GM20431 (cell line): ENCODE measurements around the gene MIX23.

Experiments
- in situ Hi-C: fragments of 300-500 bp; cut with MseI, MboI; formaldehyde crosslinking; loops from one replicate; pipeline ENCODE4 v1.15.0; 2020; ENCODE audit warnings: low sequenced_read_pairs; ENCODE audit not compliant: unreplicated experiment

Gene MIX23

GRCh38 chr3:122356402-122356801, 26.6 kb downstream of the MIX23 start:
- in situ Hi-C loops: no loop called here

DNA sequence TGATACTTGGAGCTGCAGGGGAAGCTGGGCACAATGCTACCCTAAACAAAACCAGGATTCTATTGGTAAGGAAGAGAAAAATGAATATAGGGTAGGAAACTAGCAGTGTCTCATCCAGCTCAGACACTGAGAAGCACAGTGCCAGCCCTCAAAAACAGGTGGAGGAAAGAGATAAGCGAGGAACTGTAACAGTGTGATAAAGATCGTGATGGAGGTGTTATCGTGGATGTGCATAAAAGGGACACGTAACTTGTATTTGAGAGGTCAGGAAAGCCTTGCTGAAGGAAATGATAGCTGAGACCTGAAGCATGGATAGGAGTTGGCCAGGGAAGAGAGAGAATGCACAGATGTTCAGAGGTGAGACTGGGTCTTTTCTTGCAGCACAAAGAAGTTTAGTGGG, 27.4 kb downstream of the MIX23 start:
- in situ Hi-C loops: no loop called here

DNA sequence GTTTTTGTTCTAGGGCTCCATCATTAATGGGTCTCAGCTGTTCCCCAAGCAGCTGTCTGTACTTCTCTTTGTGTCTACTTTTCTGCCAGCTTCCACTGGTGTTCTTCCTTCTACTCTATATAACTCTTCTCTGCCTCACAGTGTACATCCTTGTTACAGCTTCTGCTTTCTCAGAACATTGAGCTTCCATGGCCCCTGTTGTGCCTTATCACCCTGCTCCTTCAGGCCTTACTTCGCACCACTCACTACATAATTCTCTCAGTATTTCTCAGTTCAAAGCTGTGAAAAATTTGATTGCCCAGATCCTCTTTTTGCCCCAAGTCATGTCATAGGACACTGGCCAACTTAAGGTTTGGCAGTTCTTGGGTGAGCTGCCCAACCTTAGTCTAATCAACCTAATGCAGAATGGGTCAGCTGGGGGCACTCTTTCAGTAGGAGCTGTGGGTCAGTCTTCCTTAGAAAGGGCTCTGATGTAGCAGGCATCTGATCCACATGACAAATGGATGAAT, 29.1 kb downstream of the MIX23 start:
- in situ Hi-C loops: no loop called here

DNA sequence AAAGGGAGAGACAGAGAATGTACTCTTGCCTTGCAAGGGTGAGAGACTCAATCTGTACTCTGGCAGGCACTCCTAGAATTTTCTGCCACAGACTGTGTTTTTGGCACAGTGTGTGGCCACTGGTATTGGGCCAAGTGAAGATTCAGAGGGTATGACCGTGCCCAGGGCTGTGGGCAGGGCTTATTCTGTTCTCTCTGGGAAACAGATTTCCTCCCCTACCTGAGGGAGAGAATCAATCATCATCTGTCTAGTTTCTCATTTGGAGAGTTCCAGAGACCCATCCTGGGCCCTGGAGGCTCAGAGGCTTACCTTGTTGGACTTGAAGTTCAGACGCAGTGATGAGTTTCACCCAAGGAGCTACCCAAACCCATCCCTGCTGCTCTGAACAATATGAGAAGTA, 29.8 kb downstream of the MIX23 start:
- in situ Hi-C loops: no loop called here

- in situ Hi-C loops: no loop called here
These were observed 31.4 kb downstream of the MIX23 start for GRCh38 chr3:122351612-122352011.

DNA sequence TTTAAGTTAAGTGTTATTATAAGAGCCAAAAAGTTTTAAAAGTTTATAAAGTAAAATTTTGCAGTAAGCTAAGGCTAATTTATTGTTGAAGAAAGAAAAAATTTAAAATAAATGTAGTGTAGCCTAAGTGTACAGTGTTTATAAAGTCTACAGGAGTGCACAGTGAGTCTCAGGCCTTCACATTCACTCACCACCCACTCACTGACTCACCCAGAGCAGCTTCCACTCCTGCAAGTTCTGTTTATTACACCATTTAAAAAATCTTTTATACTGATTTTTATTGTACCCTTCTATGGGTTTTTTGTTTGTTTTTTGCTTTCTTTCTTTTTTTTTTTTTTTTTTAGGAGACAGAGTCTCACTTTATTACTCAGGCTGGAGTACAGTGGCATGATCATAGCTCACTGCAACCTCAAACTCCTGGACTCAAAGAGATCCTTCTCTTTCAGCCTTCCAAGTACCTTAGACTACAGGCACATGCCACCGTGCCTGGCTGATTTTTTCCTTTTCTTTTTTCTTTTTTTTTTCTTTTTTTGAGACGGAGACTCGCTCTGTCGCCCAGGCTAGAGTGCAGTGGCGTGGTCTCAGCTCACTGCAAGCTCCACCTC, 32.1 kb downstream of the MIX23 start:
- in situ Hi-C loops: no loop called here

DNA sequence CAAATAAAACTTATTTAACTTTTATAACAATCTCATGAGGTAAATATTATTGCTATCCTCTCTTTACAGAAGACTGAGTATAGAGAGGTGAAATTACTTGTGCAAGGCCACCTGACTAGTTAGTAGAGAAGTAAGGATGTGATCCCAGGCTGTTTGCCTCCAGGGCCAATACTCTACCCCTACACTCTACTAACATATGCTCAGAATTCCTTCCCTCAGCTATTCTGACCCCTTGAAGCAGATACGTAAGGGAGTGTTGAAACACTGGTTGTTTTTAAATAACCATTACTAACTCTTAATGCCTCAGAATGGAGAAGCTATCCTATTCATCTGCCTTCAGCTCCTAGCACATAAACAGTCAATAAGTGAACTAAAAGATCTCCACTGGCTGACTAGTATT, 33.9 kb downstream of the MIX23 start:
- in situ Hi-C loops: no loop called here

DNA sequence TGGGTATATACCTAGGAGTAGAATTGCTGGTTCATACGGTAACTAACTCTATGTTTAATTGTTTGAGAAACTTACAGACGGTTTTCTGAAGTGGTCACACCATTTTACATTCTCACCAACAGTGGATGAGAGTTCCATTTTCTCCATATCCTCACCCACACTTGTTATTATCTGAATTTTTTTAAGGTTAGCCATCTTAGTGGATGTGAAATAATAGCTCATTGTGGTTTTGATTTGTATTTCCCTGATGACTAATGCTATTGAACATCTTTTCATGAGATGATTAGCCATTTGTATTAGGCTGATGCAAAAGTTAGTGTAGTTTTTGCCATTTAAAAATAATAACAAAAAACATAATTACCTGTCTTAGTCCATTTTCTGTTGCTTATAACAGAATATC, 39.4 kb downstream of the MIX23 start:
- in situ Hi-C loops: no loop called here

GRCh38 chr3:122342803-122343202, 40.2 kb downstream of the MIX23 start:
- in situ Hi-C loops: no loop called here

DNA sequence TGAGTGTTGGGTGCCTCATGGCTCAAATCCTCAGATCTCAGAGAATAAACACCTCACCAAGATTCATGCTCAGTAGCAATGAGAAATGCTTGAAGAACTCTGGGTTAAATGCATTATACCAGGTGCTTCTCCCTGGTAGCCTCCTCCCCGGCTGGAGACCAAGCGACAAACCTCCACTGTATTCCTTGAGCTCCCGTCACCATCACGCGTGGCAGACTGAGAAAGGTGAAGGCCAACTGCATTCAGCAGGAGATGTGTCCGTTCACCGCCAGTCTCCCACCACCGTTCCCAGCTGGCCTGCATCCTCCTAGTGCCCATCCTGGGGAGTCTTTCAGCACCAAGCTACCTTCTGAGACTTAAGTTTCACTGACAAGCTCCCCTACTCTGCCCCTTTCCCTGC, 50.5 kb downstream of the MIX23 start:
- in situ Hi-C loops: no loop called here

DNA sequence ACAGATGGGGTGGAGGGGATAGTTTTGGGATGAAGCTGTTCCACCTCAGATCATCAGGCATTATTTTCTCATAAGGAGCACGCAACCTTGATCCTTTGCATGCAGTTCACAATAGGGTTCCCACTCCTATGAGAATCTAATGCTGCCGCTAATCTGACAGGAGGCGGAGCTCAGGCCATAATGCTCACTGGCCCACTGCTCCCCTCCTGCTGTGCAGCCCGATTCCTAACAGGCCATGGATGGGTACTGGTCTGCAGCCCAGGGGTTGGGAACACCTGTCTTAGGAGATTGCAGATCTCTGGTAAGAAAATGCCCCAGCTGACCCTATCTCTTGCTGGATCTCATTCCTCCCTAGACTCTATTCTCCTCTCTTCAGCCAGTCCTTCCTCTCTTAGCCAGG, 51.1 kb downstream of the MIX23 start:
- in situ Hi-C loops: no loop called here

DNA sequence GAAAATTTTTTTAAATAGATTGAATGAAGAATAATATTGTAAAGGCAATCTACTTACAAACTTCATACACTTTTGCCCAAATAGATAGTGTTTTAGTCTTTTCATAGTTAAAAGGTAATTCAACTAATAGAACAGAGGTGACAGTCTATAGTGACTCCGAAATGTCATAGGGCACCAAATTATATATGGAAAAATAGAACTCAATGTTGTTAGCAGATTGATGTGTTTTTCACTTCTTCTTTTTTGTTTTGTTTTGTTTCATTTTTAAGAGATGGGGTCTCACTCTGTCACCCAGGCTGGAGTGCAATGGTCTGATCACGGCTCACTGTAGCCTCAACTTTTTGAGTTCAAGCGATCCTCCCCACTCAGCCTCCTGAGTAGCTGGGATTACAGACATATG, 57.3 kb downstream of the MIX23 start:
- in situ Hi-C loops: no loop called here

DNA sequence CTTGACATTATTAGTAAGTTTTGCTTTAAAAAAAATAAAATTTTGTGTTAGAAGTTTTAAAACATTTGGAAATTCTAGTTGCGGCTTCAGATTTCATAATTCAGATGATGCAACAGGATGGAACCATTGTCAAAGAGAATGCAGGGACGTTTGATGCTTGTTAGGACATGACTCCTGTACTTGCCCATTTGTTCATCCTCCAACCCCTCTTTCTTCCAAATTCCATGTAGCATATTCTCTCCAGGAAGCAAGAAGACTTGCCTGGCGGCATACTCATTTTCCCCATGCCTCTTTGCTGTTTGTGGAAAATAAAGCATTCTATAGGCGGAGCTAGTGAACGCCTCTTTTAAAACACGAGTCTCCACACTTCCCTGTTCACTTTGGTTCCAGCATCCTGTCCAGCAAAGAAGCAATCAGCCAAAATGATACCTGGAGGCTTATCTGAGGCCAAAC, 58.1 kb downstream of the MIX23 start, which contains the start of gene CSTA:
Gene CSTA, plus strand, starts transcription at position 378 of the 453 bp plus-strand sequence. Its CDS starts 45 bp downstream, at position 423.
- in situ Hi-C loops: no loop called here

- in situ Hi-C loops: no loop called here
These were observed 60.6 kb downstream of the MIX23 start for GRCh38 chr3:122322095-122323075.

- in situ Hi-C loops: no loop called here
These were observed 64.4 kb downstream of the MIX23 start for GRCh38 chr3:122318620-122319019.

DNA sequence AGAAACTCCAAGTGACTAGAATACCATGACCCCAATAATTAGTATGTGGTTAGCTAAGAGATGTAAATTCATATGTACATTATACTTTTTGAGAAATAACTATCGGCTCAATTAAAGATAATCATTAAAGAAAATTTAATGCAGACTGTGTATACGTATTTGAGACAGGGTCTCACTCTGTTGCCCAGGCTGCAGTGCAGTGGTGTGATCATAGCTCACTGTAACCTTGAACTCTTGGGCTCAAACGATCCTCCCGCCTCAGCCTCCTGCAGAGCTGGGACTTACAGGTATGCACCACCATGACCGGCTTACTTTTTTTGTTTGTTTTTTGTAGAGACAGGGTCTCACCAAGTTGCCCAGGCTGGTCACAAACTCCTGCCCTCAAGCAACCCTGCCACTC, 66.7 kb downstream of the MIX23 start:
- in situ Hi-C loops: no loop called here

GRCh38 chr3:122315619-122316018, 67.4 kb downstream of the MIX23 start:
- in situ Hi-C loops: no loop called here

GRCh38 chr3:122314228-122314876, 68.7 kb downstream of the MIX23 start:
- in situ Hi-C loops: no loop called here

DNA sequence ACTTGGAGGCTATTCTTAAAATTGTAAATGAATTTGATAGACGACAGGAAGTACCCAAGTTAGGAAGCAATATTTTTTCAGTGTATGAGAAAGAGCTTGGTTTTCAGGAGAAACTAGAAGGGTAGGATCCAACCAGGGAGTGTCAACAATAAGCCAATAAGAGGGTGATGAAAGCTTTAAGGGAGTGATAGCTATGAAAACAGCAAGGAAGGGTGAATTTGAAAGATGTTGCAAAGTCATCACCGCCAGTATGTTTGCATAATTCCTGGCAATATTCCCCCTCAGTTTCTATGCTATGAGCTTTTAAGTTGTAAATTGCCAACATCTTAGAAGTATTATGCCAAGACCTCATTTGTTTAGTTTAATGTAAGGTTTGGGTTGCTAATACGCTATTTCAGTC, 69.8 kb downstream of the MIX23 start:
- in situ Hi-C loops: no loop called here

- in situ Hi-C loops: no loop called here
These were observed 70.2 kb downstream of the MIX23 start for GRCh38 chr3:122312826-122313225.

DNA sequence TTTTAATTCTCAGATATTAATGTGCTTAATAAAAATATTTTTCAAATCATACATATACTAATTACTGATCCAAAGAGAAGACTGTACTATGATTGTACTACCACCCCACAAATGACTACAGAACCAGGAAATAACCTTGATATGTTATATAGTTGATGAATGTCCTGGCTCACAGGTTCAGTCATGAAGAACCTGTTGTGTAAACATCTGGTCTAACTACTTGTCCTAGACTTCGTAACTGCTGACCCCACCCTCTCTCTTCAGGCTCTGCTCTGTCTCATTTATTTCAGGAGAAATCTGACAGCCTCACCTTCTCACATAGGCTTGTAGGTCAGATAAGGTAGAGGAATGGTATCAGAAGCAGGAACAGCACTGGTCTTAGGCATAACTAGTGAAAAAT, 72.7 kb downstream of the MIX23 start:
- in situ Hi-C loops: no loop called here
